ENCODE results near the gene TENM4. TPM values are rescaled to one million over a fixed set of nuclear protein-coding genes. Genes with fewer than 3 reads are reported as not detected.

Gene TENM4
- total and polyA plus RNA-seq, 2 of the 8 experiments (the other 6 are each of a cell fraction or from before 2014, with no cell fraction given), result 3.5 to 7.2 TPM

DNA sequence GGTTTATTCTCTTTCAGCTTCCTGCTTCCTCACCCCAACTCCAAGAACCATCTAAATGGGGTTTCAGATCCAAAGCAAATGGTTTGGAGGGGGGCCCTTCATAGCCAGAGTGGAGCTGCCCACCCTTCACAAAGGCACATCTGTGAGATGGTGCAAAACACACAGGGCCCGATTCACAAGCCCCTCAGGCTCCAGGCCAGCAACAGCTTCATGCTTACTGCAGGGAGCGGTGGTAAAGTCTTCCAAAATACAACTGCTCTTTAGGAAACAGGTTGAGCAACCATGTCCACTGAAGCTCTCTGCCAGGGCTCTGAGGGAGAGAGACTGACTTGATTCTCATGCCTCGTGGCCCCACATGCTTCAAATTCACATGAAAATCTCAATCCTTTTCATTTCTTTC, 653.1 kb downstream of the TENM4 start (continued):
- TF ChIP-seq, protein P1, sequence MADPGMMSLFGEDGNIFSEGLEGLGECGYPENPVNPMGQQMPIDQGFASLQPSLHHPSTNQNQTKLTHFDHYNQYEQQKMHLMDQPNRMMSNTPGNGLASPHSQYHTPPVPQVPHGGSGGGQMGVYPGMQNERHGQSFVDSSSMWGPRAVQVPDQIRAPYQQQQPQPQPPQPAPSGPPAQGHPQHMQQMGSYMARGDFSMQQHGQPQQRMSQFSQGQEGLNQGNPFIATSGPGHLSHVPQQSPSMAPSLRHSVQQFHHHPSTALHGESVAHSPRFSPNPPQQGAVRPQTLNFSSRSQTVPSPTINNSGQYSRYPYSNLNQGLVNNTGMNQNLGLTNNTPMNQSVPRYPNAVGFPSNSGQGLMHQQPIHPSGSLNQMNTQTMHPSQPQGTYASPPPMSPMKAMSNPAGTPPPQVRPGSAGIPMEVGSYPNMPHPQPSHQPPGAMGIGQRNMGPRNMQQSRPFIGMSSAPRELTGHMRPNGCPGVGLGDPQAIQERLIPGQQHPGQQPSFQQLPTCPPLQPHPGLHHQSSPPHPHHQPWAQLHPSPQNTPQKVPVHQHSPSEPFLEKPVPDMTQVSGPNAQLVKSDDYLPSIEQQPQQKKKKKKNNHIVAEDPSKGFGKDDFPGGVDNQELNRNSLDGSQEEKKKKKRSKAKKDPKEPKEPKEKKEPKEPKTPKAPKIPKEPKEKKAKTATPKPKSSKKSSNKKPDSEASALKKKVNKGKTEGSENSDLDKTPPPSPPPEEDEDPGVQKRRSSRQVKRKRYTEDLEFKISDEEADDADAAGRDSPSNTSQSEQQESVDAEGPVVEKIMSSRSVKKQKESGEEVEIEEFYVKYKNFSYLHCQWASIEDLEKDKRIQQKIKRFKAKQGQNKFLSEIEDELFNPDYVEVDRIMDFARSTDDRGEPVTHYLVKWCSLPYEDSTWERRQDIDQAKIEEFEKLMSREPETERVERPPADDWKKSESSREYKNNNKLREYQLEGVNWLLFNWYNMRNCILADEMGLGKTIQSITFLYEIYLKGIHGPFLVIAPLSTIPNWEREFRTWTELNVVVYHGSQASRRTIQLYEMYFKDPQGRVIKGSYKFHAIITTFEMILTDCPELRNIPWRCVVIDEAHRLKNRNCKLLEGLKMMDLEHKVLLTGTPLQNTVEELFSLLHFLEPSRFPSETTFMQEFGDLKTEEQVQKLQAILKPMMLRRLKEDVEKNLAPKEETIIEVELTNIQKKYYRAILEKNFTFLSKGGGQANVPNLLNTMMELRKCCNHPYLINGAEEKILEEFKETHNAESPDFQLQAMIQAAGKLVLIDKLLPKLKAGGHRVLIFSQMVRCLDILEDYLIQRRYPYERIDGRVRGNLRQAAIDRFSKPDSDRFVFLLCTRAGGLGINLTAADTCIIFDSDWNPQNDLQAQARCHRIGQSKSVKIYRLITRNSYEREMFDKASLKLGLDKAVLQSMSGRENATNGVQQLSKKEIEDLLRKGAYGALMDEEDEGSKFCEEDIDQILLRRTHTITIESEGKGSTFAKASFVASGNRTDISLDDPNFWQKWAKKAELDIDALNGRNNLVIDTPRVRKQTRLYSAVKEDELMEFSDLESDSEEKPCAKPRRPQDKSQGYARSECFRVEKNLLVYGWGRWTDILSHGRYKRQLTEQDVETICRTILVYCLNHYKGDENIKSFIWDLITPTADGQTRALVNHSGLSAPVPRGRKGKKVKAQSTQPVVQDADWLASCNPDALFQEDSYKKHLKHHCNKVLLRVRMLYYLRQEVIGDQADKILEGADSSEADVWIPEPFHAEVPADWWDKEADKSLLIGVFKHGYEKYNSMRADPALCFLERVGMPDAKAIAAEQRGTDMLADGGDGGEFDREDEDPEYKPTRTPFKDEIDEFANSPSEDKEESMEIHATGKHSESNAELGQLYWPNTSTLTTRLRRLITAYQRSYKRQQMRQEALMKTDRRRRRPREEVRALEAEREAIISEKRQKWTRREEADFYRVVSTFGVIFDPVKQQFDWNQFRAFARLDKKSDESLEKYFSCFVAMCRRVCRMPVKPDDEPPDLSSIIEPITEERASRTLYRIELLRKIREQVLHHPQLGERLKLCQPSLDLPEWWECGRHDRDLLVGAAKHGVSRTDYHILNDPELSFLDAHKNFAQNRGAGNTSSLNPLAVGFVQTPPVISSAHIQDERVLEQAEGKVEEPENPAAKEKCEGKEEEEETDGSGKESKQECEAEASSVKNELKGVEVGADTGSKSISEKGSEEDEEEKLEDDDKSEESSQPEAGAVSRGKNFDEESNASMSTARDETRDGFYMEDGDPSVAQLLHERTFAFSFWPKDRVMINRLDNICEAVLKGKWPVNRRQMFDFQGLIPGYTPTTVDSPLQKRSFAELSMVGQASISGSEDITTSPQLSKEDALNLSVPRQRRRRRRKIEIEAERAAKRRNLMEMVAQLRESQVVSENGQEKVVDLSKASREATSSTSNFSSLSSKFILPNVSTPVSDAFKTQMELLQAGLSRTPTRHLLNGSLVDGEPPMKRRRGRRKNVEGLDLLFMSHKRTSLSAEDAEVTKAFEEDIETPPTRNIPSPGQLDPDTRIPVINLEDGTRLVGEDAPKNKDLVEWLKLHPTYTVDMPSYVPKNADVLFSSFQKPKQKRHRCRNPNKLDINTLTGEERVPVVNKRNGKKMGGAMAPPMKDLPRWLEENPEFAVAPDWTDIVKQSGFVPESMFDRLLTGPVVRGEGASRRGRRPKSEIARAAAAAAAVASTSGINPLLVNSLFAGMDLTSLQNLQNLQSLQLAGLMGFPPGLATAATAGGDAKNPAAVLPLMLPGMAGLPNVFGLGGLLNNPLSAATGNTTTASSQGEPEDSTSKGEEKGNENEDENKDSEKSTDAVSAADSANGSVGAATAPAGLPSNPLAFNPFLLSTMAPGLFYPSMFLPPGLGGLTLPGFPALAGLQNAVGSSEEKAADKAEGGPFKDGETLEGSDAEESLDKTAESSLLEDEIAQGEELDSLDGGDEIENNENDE (IDR thresholded peaks at IDR 0.05; ENCODE audit: insufficient replicate concordance, low read length), result no peak
- TF ChIP-seq SP1 (IDR thresholded peaks at IDR 0.05; ENCODE audit: low read depth, low read length), result no peak
- no peak for TF ChIP-seq FOSL1 (IDR thresholded peaks at IDR 0.05; ENCODE audit: insufficient read depth, low read depth, low read length)
- no peak for TF ChIP-seq SAP30 (IDR thresholded peaks at IDR 0.05; ENCODE audit: insufficient read depth, insufficient replicate concordance, low read length)
- no peak for TF ChIP-seq EP300 (IDR thresholded peaks at IDR 0.05; ENCODE audit: borderline replicate concordance in 1 of 2, low read depth in 2 of 2, low read length in 2 of 2)
